H1 (cell line): ENCODE results near the gene NFATC1.

ENCODE experiments used
- FOSL1 ChIP-seq: IDR thresholded peaks from 2 replicates; pipeline ENCODE4 v1.6.1; 2011; ENCODE audit warnings: mild to moderate bottlenecking, low read depth, low read length, moderate library complexity; ENCODE audit not compliant: insufficient read depth
- KDM1A ChIP-seq: fragments of 200-600, 300-600 bp; sonication (generic); IDR thresholded peaks from 2 replicates; pipeline ENCODE4 v1.7.1; 2016; ENCODE audit warnings: mild to moderate bottlenecking, low read length, borderline replicate concordance
- RNF2 ChIP-seq: fragments of 200-900, 300-1000 bp; sonication (generic); IDR thresholded peaks from 2 replicates; pipeline ENCODE4 v1.7.1; 2016; ENCODE audit warnings: borderline replicate concordance, low read depth, mild to moderate bottlenecking, antibody characterized with exemption, low read length; ENCODE audit not compliant: poor library complexity, severe bottlenecking; ENCODE audit errors: missing control alignments
- SIN3A ChIP-seq, 2 experiments: IDR thresholded peaks in 1 of 2; conservative IDR thresholded peaks in 1 of 2; 2 replicates each; pipeline ENCODE4 v1.6.1; 2011 to 2012; ENCODE audit warnings: low read length in 2 of 2, improper control_type of control experiment in 1 of 2, low read depth in 1 of 2, mild to moderate bottlenecking in 1 of 2

DNA sequence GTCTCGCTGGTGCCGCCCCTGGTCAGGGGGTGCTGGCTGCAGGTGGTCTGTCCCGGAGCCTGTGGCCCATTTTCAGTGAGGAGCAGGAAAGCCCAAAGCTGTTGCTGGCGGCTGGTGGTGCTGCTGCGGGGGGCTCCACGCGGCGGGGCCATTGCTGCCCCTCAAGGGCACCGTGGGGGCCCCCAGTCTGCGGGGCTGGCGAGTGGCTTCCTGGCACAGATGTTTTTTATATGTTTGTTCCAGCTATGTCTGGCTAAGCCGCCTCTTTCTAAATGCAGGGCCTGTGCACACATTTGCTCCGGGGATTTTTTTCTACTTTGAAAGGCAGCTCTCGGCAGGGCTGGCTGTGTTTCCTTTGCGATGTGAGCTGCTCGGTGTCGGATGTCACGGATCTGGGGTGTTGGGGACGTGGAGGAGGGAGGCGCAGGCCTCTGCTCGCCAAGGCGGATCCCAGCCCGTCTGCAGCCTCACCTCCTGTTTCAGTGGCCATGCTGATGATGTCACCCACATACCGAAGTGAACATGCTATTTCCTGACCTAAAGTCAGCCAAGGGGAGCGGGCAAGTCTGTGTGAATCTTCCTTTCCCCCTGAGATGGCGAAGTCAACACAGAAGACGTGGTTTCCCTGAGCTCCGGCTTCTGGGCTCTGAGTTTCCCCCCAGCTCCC lies 171.9 kb downstream of the NFATC1 start:
- TF ChIP-seq SIN3A (conservative IDR thresholded peaks at IDR 0.05 in 1 of 2, IDR thresholded peaks at IDR 0.05 in 1 of 2; ENCODE audit: low read depth in 1 of 2, low read length in 2 of 2) (no peak), RNF2 (no peak), FOSL1 (no peak), KDM1A (no peak)
